Body of pancreas (tissue), 4 donors: ENCODE data around the gene TBC1D9B.

ENCODE experiments used
- POLR2A ChIP-seq, 3 donors: fragments of 450-650 bp; IDR thresholded peaks; one replicate each; pipeline ENCODE4 v1.6.1; 2016; ENCODE audit warnings: antibody characterized with exemption in 3 of 3, mild to moderate bottlenecking in 2 of 3
- TF ChIP-seq, protein P1 (sequence below), 7 experiments: fragments of 450-650 bp in 4 of 7; fragments of 200-600 bp in 3 of 7; sonication (generic) in 3 of 7; IDR thresholded peaks; one replicate each; pipeline ENCODE4 v1.5.1; 2016 to 2019; ENCODE audit warnings: antibody characterized with exemption in 7 of 7

DNA sequence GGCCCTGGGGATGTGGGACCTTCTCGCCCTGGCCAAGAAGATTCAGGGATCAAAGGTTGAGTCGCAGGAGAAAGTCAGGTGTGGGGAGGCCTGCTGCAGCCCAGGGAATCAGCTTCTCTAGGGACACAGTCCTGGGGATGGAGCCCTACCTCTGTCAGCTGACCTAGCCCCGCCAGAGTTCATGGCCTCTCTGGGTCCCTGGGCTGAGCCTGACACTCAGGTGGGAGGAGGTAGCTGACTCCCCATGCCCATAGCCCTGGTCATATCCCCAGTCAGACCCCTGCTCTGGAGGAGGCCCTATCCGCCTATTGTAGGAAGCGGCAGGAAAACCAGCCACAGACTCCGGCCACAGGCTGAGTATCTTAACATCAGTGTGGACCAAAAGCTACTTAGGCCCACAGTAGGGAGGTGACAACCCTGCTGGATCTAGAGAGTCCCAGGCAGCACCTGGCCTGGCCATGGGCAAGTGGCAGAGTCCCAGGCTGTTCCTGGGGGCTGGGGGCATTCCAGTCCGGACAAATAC is 34.0 kb downstream of the TBC1D9B start:
- TF ChIP-seq, protein P1, sequence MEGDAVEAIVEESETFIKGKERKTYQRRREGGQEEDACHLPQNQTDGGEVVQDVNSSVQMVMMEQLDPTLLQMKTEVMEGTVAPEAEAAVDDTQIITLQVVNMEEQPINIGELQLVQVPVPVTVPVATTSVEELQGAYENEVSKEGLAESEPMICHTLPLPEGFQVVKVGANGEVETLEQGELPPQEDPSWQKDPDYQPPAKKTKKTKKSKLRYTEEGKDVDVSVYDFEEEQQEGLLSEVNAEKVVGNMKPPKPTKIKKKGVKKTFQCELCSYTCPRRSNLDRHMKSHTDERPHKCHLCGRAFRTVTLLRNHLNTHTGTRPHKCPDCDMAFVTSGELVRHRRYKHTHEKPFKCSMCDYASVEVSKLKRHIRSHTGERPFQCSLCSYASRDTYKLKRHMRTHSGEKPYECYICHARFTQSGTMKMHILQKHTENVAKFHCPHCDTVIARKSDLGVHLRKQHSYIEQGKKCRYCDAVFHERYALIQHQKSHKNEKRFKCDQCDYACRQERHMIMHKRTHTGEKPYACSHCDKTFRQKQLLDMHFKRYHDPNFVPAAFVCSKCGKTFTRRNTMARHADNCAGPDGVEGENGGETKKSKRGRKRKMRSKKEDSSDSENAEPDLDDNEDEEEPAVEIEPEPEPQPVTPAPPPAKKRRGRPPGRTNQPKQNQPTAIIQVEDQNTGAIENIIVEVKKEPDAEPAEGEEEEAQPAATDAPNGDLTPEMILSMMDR (IDR thresholded peaks at IDR 0.05), result no peak
- TF ChIP-seq POLR2A (IDR thresholded peaks at IDR 0.05), result no peak
